CD8-positive, alpha-beta memory T cell (primary cell): ENCODE data around the gene GPR158. TPM values are rescaled to one million over a fixed set of nuclear protein-coding genes. Genes with fewer than 3 reads are reported as not detected.

ENCODE experiments used
- CTCF ChIA-PET: fragments of 350-600 bp; sonication (Branson Sonifier 250); formaldehyde crosslinking; loops from one replicate; lab custom pipeline; 2021; ENCODE audit warnings: antibody characterized with exemption; lab: Charles Lee
- POLR2A ChIA-PET: fragments of 350-600 bp; sonication (Branson Sonifier 250); formaldehyde crosslinking; loops from one replicate; lab custom pipeline; 2021; ENCODE audit warnings: antibody characterized with exemption; lab: Charles Lee
- DNase-seq, 5 donors: peaks; one replicate each; pipeline versions ENCODE4 v3.0.0 to v3.0.0-alpha.2; 2020 to 2022; ENCODE audit warnings: mixed read lengths in 1 of 5
- H3K27ac ChIP-seq: one replicate; pipeline ENCODE4 v1.7.0; 2013; ENCODE audit warnings: low read depth, mild to moderate bottlenecking, low read length, moderate library complexity
- H3K27me3 ChIP-seq: 2 replicates; pipeline ENCODE4 v1.7.0; 2013; ENCODE audit warnings: low read length, mild to moderate bottlenecking; ENCODE audit not compliant: insufficient read depth, poor library complexity, severe bottlenecking
- H3K36me3 ChIP-seq: 2 replicates; pipeline ENCODE4 v1.7.0; 2013; ENCODE audit warnings: mild to moderate bottlenecking, low read length, moderate library complexity; ENCODE audit not compliant: insufficient read depth
- H3K4me1 ChIP-seq: 2 replicates; pipeline ENCODE4 v1.7.0; 2013; ENCODE audit warnings: mild to moderate bottlenecking, low read length, moderate library complexity; ENCODE audit not compliant: insufficient read depth
- H3K4me3 ChIP-seq: 2 replicates; pipeline ENCODE4 v1.7.0; 2013; ENCODE audit warnings: mild to moderate bottlenecking, low read length
- H3K9me3 ChIP-seq: 2 replicates; pipeline ENCODE4 v1.7.0; 2013; ENCODE audit warnings: mild to moderate bottlenecking, low read length
- H3K27ac Mint-ChIP-seq, 8 donors: one replicate each; pipeline ENCODE4 v1.8.0; 2020 to 2021; ENCODE audit warnings: mixed read lengths in 8 of 8, mild to moderate bottlenecking in 6 of 8, inconsistent platforms in 3 of 8, moderate library complexity in 3 of 8
- H3K27me3 Mint-ChIP-seq, 2 donors: one replicate each; pipeline ENCODE4 v1.8.0; 2020 to 2021; ENCODE audit warnings: mixed read lengths in 2 of 2, mild to moderate bottlenecking in 1 of 2, moderate library complexity in 1 of 2
- H3K36me3 Mint-ChIP-seq, 3 donors: one replicate each; pipeline ENCODE4 v1.8.0; 2020 to 2021; ENCODE audit warnings: mixed read lengths in 3 of 3, inconsistent platforms in 1 of 3, mild to moderate bottlenecking in 1 of 3
- H3K4me1 Mint-ChIP-seq, 3 donors: one replicate each; pipeline ENCODE4 v1.8.0; 2020 to 2021; ENCODE audit warnings: mixed read lengths in 3 of 3, inconsistent platforms in 1 of 3, mild to moderate bottlenecking in 1 of 3
- H3K4me3 Mint-ChIP-seq, 7 donors: one replicate each; pipeline ENCODE4 v1.8.0; 2020 to 2021; ENCODE audit warnings: mixed read lengths in 7 of 7, mild to moderate bottlenecking in 6 of 7, moderate library complexity in 4 of 7, inconsistent platforms in 2 of 7
- H3K9me3 Mint-ChIP-seq, 5 donors: one replicate each; pipeline ENCODE4 v1.8.0; 2020 to 2022; ENCODE audit warnings: mixed read lengths in 5 of 5, mild to moderate bottlenecking in 3 of 5, moderate library complexity in 2 of 5, inconsistent platforms in 1 of 5
- polyA plus RNA-seq: library from polyadenylated mRNA; unstranded; fragments of 300-500 nt; fragmentation: Illumina TruSeq; gene quantifications from one replicate; pipeline ENCODE4 v1.2.3, GENCODE V29; 2021
- total RNA-seq, 2 experiments: library from RNA; stranded (reverse); gene quantifications; one replicate each; pipeline ENCODE4 v1.2.3, GENCODE V29; 2021

The GPR158 gene
- total and polyA plus RNA-seq, 3 experiments from 2014 or later, result not detected

DNA sequence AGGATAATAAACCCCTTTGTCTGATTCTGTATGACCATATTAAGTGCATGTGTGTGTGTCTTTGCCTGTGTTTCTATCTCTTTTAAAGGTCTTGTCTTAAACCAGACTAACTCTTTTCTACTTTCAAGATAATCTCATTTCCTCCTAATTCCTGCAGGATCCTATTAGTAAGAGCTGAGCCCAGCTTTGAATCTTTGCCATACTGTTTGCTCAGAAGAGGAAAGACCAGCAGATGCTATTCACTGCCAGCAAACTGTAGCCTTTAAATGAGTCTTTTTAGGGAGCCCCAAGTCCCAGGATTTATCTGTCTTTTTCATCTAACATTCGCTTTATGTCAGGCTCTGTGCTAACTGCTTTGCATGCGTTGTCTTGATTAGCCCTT is 2.9 kb downstream of the GPR158 start:
- H3K27ac Mint-ChIP-seq, result no peak overlapping the region
- Histone ChIP-seq H3K9me3 (no peaks in the 10 kb centered on the region), H3K27me3 (peaks cover 23% of the 10 kb centered on the region), H3K4me3 (no peak overlapping the region), H3K27ac (no peak overlapping the region), H3K4me1 (no peaks in the 10 kb centered on the region), H3K36me3 (no peaks in the 10 kb centered on the region)
- peaks cover 3 to 7% (median 4%) of the 10 kb centered on the region in 3 donors for H3K4me1 Mint-ChIP-seq
- peaks cover 34 to 44% of the 10 kb centered on the region in 2 donors for H3K27me3 Mint-ChIP-seq
- no peak overlapping the region for H3K4me3 Mint-ChIP-seq
- no peak for DNase-seq
- ChIA-PET CTCF (no interaction called here), POLR2A (no interaction called here)
- H3K36me3 Mint-ChIP-seq, result peaks cover 0 to 1% (median 0%) of the 10 kb centered on the region in 3 donors
- peaks cover 0 to 14% (median 8%) of the 10 kb centered on the region in 5 donors for H3K9me3 Mint-ChIP-seq

DNA sequence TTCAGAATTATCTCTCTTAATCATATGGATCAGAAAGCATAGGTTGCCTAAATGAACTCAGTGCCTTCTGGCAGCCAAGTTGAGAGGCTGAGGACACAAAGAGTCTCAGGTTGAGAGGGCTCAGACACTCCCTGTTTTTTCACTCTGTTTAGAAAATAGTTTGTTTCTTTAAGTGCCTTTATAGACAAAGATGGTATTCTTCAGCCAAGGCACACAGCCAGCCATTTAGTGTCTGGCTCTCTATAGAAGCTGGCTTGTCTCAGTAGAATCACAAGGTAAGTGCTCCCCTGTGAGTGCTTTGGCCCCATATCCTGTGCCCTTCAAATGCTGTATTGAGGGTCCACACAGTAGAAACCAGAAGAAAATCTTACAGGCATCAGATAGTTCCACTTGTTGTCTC is 3.6 kb downstream of the GPR158 start:
- H3K9me3 Mint-ChIP-seq, result peaks cover 0 to 12% (median 8%) of the 10 kb centered on the region in 5 donors
- H3K27me3 ChIP-seq, result peaks cover 23% of the 10 kb centered on the region
- no peak overlapping the region for H3K4me3 ChIP-seq
- CTCF ChIA-PET, result no interaction called here
- H3K27ac Mint-ChIP-seq, result no peak overlapping the region
- no peaks in the 10 kb centered on the region for H3K4me1 ChIP-seq
- POLR2A ChIA-PET, result no interaction called here
- peaks cover 0 to 1% (median 0%) of the 10 kb centered on the region in 3 donors for H3K36me3 Mint-ChIP-seq
- no peak for DNase-seq
- peaks cover 31 to 38% of the 10 kb centered on the region in 2 donors for H3K27me3 Mint-ChIP-seq
- H3K27ac ChIP-seq, result no peak overlapping the region
- H3K9me3 ChIP-seq, result no peaks in the 10 kb centered on the region
- H3K4me1 Mint-ChIP-seq, result peaks cover 3 to 7% (median 4%) of the 10 kb centered on the region in 3 donors
- no peak overlapping the region for H3K4me3 Mint-ChIP-seq
- no peaks in the 10 kb centered on the region for H3K36me3 ChIP-seq

DNA sequence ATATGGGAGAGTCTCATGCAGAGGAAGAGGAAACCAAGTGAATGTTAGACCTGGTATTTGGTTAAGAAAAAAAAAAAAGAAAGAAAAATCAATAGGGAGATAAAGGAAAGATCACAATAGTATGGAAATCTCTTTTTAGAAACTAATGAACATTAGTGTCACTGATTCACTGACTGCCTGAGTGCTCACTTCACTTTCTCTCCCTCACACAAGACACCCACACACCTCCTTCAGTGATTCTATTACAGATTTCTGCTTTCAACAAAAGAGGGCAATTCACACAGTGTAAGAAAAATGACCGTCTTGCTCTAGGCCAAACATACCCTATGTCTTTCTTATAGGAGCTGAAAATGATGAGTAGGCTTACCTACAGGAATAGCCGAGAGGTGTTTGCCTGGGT is 6.0 kb downstream of the GPR158 start:
- Mint-ChIP-seq H3K9me3 (peaks cover 0 to 7% (median 2%) of the 10 kb centered on the region in 5 donors), H3K27ac (no peak overlapping the region), H3K4me1 (peaks cover 0 to 4% (median 2%) of the 10 kb centered on the region in 3 donors), H3K4me3 (no peak overlapping the region), H3K36me3 (peaks cover 0 to 1% (median 0%) of the 10 kb centered on the region in 3 donors), H3K27me3 (peaks cover 22 to 30% of the 10 kb centered on the region in 2 donors)
- no peak for DNase-seq
- Histone ChIP-seq H3K27ac (no peak overlapping the region), H3K9me3 (no peaks in the 10 kb centered on the region), H3K27me3 (peaks cover 16% of the 10 kb centered on the region), H3K4me3 (no peak overlapping the region), H3K36me3 (no peaks in the 10 kb centered on the region), H3K4me1 (no peaks in the 10 kb centered on the region)
- ChIA-PET CTCF (no interaction called here), POLR2A (no interaction called here)

DNA sequence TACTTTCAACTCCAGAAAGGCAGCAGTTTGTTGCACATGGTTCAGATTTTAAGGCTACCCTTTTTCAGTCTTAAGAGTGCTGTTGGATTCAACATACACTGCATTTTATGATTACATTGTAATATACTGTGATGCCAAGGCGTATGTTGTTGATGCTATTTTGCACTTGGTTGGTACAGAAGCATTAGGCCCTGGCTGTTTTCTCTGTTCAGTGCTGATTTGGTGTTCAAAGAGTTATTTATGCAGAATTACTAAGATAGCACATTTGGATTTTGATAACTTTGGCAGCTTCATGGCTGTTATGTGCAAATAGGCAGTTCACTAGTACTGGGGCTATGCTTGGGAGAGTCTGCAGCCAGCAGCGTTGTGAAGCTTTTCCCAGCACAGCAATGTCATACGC is 7.8 kb downstream of the GPR158 start:
- Mint-ChIP-seq H3K27ac (no peak overlapping the region), H3K36me3 (peaks cover 0 to under 1% (median 0%) of the 10 kb centered on the region in 3 donors), H3K4me3 (no peak overlapping the region), H3K9me3 (peaks cover 0 to 4% (median 3%) of the 10 kb centered on the region in 5 donors), H3K4me1 (no peaks in the 10 kb centered on the region), H3K27me3 (peaks cover 6 to 21% of the 10 kb centered on the region in 2 donors)
- no peaks in the 10 kb centered on the region for H3K4me1 ChIP-seq
- DNase-seq, result no peak
- CTCF ChIA-PET, result no interaction called here
- H3K36me3 ChIP-seq, result no peaks in the 10 kb centered on the region
- no peak overlapping the region for H3K4me3 ChIP-seq
- no peaks in the 10 kb centered on the region for H3K9me3 ChIP-seq
- peaks cover 3% of the 10 kb centered on the region for H3K27me3 ChIP-seq
- H3K27ac ChIP-seq, result no peak overlapping the region
- POLR2A ChIA-PET, result interaction anchor here (0.6 kb wide), 1 partner anchor 558 kb away, joined by 5 read pairs; no protein-coding TSS in a partner anchor

DNA sequence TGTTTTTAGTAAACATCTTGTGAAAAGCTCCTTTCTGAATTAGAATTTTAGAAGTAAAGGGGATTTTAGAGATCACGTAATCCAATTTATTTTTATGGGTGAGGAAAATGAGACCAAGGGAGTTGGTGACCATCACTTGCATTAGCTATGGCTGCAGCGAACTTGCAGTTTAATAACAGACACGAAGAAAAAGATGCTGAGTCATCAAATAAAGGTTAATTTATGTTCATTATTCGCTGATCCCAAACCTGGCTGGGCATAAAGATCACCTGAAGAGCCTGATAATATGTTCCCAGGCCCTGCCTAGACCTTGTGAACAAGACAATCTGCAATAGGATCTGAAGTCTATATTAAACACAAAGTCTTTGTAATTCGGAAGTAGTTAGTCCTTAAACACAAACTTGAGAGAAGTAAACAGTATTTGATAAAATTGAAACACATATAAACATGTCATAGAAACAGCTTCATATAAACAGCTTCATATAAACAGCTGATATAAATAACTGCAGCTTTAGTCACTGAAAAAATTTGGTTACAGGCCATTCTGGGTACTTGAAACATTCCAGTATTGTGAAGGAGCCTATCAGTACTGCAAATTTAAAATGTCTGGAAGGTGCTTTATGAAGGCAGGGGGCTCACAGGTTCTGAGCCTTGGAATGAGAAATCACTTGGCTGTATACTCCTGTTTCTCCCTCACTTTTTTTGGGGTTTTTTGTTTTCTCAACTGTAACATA is 16.5 kb downstream of the GPR158 start:
- POLR2A ChIA-PET, result no interaction called here
- H3K27ac Mint-ChIP-seq, result no peak overlapping the region
- H3K4me1 Mint-ChIP-seq, result no peaks in the 10 kb centered on the region
- no peaks in the 10 kb centered on the region for H3K36me3 ChIP-seq
- no peaks in the 10 kb centered on the region for H3K27me3 ChIP-seq
- H3K9me3 Mint-ChIP-seq, result peaks cover 0 to 8% (median 5%) of the 10 kb centered on the region in 5 donors
- peaks cover 2 to 3% of the 10 kb centered on the region in 2 donors for H3K27me3 Mint-ChIP-seq
- H3K4me1 ChIP-seq, result no peaks in the 10 kb centered on the region
- CTCF ChIA-PET, result no interaction called here
- no peaks in the 10 kb centered on the region for H3K9me3 ChIP-seq
- H3K36me3 Mint-ChIP-seq, result no peaks in the 10 kb centered on the region
- DNase-seq, result no peak
- H3K4me3 Mint-ChIP-seq, result no peak overlapping the region
- H3K4me3 ChIP-seq, result no peak overlapping the region
- no peak overlapping the region for H3K27ac ChIP-seq

DNA sequence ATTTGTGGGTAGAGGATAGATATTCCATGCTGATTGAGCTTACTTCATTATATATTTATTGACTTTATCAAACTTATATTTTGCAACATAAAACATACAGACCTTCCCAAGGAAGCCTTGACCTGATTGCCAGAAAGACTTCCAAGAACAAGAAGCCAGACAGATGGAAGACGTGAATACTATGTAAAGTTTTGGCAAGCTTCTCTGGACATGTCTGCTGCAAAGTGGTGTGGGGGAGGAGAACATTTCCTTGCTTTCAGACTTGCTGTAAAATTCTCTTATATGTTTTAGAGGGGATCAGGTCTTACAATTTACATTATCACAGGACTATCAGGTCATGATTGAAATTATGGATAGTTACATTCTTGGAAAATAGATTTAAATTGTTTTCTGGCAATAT is 23.4 kb downstream of the GPR158 start:
- no peaks in the 10 kb centered on the region for H3K9me3 ChIP-seq
- H3K4me3 ChIP-seq, result no peak overlapping the region
- Mint-ChIP-seq H3K36me3 (no peaks in the 10 kb centered on the region), H3K9me3 (no peaks in the 10 kb centered on the region), H3K27ac (no peak overlapping the region), H3K4me3 (no peak overlapping the region), H3K27me3 (peaks cover 2 to 4% of the 10 kb centered on the region in 2 donors), H3K4me1 (no peaks in the 10 kb centered on the region)
- H3K27me3 ChIP-seq, result no peaks in the 10 kb centered on the region
- DNase-seq, result no peak
- ChIA-PET CTCF (no interaction called here), POLR2A (no interaction called here)
- H3K4me1 ChIP-seq, result no peaks in the 10 kb centered on the region
- no peak overlapping the region for H3K27ac ChIP-seq
- H3K36me3 ChIP-seq, result no peaks in the 10 kb centered on the region

DNA sequence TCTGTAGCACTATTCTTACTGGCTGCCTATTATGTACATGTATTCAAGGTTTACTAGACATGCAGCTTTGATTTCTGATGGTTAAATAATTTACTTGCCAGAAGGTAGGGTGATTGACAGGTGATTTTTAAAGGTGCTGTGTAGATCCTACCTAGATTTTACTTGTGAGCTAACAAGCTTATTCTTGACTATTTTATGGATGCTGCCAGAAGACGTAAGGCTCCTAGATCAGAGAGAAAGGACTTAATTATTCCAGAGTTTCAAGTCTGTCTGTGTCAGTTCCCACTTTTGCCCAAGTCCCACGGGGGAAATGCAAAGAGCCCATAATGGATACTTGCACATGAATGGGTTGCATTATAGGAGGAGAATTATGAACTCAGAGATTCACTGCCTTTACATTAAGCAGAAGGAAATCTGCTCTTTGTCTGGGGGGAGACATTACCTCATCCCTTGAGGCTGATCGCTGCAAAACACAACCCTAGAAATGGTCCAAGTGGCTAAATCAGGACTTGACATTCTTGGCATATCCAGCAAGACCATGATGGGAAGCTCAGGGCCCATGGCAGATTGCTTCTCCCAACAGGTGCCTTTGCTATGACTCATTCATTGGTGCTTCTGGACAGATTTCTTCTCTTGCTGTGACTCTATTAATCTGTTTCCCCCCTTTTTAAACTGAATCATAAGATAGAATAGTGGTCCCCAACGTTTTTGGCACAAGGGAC is 32.1 kb downstream of the GPR158 start:
- H3K27me3 ChIP-seq, result no peaks in the 10 kb centered on the region
- H3K4me3 ChIP-seq, result no peak overlapping the region
- Mint-ChIP-seq H3K4me3 (no peak overlapping the region), H3K27me3 (peaks cover 0 to 2% of the 10 kb centered on the region in 2 donors), H3K36me3 (no peaks in the 10 kb centered on the region), H3K9me3 (peaks cover 0 to 3% (median 0%) of the 10 kb centered on the region in 5 donors), H3K27ac (no peak overlapping the region), H3K4me1 (no peaks in the 10 kb centered on the region)
- ChIA-PET POLR2A (no interaction called here), CTCF (no interaction called here)
- DNase-seq, result no peak
- no peaks in the 10 kb centered on the region for H3K36me3 ChIP-seq
- H3K27ac ChIP-seq, result no peak overlapping the region
- no peaks in the 10 kb centered on the region for H3K4me1 ChIP-seq
- no peaks in the 10 kb centered on the region for H3K9me3 ChIP-seq

DNA sequence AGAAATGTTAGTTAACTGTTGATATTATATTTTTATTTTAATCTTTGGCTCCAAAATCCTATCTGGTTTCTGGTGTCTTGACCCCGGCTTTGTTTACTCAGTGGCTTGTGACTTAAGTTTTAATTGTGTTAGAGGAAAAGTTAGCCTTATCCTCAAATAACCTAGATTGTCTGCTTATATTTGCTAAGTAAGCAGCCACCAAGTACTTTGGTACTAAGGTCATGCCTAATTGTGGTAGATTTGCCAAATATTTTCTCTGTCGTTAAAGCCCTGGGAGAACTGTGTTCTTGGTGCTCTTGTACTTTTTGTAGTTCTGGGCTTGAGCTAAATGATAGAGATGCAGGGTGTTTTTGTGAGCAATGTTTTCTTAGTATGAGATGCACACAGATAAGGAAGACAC is 34.8 kb downstream of the GPR158 start:
- Mint-ChIP-seq H3K27ac (no peak overlapping the region), H3K36me3 (no peaks in the 10 kb centered on the region), H3K27me3 (no peaks in the 10 kb centered on the region), H3K4me1 (no peaks in the 10 kb centered on the region), H3K9me3 (peaks cover 0 to 3% (median 0%) of the 10 kb centered on the region in 5 donors), H3K4me3 (no peak overlapping the region)
- Histone ChIP-seq H3K9me3 (no peaks in the 10 kb centered on the region), H3K36me3 (no peaks in the 10 kb centered on the region), H3K27ac (no peak overlapping the region), H3K27me3 (no peaks in the 10 kb centered on the region), H3K4me3 (no peak overlapping the region), H3K4me1 (no peaks in the 10 kb centered on the region)
- no peak for DNase-seq
- ChIA-PET POLR2A (no interaction called here), CTCF (no interaction called here)
